ENCODE data around the gene PRKX. TPM values are rescaled to one million over a fixed set of nuclear protein-coding genes. Genes with fewer than 3 reads are reported as not detected.

PRKX gene
- total RNA-seq = 10 to 100 TPM; 11.5 to 22.1 (median 18.1) TPM

GRCh38 chrX:3713225-3713936, at the start of gene PRKX:
TSS of gene PRKX (minus strand) at chrX:3713649. CDS start at chrX:3713253, 396 bp downstream.
- TF ChIP-seq, protein P1, sequence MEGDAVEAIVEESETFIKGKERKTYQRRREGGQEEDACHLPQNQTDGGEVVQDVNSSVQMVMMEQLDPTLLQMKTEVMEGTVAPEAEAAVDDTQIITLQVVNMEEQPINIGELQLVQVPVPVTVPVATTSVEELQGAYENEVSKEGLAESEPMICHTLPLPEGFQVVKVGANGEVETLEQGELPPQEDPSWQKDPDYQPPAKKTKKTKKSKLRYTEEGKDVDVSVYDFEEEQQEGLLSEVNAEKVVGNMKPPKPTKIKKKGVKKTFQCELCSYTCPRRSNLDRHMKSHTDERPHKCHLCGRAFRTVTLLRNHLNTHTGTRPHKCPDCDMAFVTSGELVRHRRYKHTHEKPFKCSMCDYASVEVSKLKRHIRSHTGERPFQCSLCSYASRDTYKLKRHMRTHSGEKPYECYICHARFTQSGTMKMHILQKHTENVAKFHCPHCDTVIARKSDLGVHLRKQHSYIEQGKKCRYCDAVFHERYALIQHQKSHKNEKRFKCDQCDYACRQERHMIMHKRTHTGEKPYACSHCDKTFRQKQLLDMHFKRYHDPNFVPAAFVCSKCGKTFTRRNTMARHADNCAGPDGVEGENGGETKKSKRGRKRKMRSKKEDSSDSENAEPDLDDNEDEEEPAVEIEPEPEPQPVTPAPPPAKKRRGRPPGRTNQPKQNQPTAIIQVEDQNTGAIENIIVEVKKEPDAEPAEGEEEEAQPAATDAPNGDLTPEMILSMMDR (IDR thresholded peaks at IDR 0.05; ENCODE audit: low read depth) = no peak

DNA sequence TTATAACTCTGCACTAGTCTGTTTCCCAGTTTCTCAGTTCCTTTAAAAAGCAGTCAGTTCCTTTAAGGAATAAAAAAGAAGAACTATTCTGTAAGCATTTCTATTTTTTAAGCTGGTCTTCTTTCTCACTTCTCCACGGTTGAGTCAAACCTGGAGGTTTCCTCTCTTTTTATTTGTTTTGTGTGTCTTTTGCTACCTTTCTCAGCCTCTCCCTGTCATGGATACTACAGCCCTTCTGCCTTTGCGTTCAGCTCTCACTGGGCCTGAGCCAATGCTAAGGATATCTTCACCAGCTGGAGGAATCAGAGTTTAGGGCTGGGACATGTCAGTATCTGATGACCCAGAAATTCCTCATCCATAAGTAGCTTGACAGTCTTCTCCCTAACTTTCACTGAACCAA, 49.7 kb upstream of the PRKX start:
- TF ChIP-seq, protein P1 (IDR thresholded peaks at IDR 0.05; ENCODE audit: low read depth) = no peak

DNA sequence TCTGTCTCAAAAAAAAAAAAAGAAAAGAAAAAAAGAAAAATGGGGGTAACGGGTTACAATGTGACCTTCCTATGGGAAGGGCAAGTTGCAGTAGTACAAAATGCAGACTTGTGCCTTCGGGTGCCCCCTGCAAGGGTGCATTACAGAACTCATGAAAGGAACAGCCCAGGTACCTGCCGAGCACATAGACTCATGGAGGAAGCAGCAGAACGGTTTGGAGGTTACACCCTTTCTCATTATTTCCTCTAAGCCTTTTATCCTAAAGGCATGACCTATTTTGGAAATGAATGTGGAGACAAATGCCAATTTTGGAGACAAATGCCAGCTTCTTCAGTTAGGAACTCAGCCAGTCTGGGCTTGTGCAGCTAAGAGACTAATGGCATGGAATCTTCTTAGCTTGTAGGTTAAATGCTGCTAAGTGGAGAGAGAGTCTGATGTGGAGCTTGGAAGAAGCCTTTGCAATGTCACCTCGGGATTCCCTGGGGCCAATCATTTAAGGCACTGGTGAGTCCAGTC, 44.1 kb upstream of the PRKX start:
- TF ChIP-seq, protein P1 (IDR thresholded peaks at IDR 0.05; ENCODE audit: low read depth) = no peak

DNA sequence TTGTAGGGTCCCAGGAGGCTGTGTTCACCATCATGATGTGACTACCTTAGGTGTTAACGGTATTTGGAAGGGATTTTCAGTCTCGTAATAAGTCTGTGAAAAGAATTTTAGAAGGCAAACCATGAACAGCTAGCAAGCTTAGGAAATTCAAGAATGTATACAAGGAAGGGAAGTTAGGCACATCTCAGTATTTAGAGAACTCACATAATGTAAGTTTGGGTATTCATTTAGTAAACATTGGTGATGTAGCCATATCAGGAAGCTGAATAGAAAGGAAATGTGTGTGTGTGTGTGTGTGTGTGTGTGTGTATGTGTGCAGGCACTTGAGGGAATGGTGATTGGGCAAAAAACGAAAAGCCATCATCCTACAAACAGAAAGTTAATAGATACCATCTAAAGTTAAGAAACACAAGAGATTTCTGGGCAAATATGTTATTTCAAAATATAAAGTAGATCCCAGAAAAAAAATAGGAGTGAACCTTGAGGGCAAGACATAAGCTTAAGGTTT, 34.7 kb upstream of the PRKX start:
- TF ChIP-seq, protein P1 (IDR thresholded peaks at IDR 0.05; ENCODE audit: low read depth) = no peak

DNA sequence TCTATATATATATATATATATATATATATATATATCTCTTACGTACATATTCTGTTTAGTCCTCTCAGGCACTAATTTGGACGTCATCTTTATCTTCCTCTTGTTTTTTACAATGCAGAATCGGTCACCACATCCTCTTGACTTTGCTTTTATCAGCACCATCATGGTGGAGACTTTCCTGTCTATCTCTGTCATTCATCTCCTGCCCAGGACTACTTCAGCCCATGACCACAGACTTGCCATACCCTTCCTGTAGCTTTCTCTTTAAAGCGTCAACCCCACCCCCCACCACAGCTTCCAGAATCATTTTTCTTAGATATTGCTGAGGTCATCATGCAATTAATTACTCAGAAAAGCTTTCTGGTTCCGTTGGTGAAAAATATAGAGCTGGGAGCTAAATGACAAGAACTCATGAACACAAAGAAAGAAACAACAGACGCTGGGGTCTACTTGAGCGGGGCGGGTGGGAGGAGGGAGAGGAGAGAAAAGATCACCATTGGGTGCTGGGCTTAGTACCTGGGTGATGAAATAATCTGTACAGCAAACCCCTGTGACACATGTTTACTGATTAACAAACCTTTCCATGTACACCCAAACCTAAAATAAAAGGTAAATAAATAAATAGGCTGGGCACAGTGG, 30.5 kb upstream of the PRKX start:
- TF ChIP-seq, protein P1 (IDR thresholded peaks at IDR 0.05; ENCODE audit: low read depth) = no peak

DNA sequence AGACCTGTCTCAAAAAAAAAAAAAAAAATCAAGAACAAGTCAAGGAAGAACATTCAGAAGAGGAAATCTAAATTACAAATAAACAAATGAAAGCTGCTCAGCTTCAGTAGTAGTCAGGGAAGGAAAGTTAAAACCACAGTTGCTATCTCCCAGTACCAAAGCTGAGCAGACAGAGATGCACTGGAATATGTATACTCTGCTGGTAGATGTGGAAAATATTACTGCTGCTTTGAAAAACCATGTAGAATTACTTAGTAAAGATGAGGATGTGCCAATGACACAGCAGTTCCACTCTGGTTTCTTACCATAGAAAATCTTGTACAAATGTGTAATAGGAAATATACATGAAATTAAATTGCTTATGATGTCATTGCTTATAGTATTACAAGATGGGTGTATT, 25.1 kb upstream of the PRKX start:
- TF ChIP-seq, protein P1 (IDR thresholded peaks at IDR 0.05; ENCODE audit: low read depth) = no peak

DNA sequence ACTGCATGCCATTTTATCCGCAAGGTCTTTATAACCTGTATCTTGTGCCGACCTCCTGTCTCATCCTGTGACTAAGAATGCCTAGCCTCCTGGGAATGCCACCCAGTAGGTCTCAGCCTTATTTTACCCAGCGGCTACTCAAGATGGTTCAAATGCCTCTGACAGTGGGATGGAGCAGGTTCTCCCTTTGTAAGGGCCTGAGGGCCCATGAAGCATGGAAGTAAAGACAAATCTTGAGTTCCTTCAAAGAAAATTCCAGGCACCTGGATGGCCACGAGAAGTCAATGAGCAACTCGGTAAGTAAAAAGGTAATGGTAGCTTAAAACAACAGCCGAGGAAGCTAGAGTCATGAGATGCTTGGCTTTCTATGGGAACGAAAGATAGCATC, 19.6 kb upstream of the PRKX start:
- TF ChIP-seq, protein P1 (IDR thresholded peaks at IDR 0.05; ENCODE audit: low read depth) = no peak
